Measurements from ENCODE around the gene DHRS3. TPM values are rescaled to one million over a fixed set of nuclear protein-coding genes. Genes with fewer than 3 reads are reported as not detected.

The DHRS3 gene
- total and polyA plus RNA-seq, 5 experiments from 2014 or later, result 17.7 to 91.0 (median 31.0) TPM

DNA sequence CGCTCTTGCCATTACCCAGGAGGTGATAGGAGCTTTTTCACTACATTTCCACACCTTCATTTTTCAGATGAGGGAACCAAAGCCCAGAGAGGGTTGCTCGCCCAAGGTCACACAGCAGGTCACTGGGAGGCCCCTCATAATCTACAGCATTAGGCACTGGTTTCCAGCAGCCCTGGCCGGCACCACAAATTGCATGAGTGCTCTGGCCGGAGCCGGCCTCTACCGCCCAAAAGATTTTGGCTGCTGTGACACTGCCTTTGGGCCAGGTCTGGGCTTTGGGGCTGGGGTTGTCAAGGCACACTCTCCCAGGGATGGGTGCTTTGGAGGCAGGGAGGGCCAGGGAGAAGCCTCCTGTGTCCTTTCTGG, 15.4 kb downstream of the DHRS3 start:
- peak overlapping the region in 6 of 10 donors; percentile 47 to 95 (median 85) for H3K27ac Mint-ChIP-seq
- H3K36me3 Mint-ChIP-seq, result peaks cover 5 to 20% (median 11%) of the 10 kb centered on the region in 3 donors
- peaks cover 24 to 87% (median 67%) of the 10 kb centered on the region in 4 donors for H3K4me1 Mint-ChIP-seq
- no peak for DNase-seq
- POLR2A ChIA-PET, result interaction anchor here (1.1 to 11.2 kb wide), 3 partner anchors 15 to 164 kb away, joined by 3 to 269 read pairs (median 6); partner anchors contain the start of gene DHRS3
- no peaks in the 10 kb centered on the region for H3K27me3 Mint-ChIP-seq
- no peak overlapping the region for H3K4me3 Mint-ChIP-seq
- H3K9me3 Mint-ChIP-seq, result peaks cover 0 to 3% (median 0%) of the 10 kb centered on the region in 9 donors
- ATAC-seq, result no peak

DNA sequence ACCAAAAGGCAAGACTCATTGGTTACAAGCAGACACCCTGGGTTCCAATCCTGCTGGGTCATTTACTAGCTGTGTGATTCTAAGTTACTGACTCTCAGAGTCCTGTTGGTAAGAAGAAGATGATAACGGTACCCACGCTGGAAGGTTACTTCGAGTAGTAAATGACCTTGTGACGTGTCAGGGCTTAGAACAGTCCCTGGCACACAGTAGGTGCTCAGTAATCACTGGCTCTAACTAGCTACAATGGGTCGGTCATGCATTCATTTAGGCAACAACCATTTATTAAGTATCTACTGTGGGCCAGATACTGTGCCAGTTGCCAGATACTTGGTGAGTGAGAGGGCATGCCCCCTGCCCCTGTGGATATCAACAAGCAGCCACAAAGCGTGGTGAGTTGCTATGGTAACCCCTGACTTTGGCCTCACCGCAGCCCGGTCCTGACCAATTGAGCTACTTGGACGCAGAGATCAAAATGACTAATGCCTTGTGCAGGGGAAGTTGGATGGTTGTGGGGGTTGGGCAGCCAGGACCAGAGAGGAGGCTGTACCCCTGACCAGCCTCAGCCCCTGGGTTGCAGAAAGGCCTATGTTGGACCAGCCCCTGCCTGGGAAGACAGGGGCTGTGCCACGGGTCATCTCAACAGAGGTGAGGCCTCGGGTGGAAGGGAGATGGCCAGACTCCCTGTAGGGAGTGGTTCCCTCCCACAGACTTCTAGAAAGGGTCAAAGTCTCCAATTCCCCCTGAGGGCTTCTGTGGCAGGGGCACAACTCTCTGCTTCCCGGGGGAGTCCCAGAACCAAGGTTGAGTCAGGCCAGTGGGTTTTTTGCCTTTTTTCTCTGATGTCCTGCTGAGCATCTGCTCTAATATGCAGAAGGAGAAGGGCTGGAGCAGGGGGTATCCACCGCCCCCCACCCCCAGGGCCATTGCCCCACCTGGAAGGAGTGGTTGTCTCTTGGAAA, 16.0 kb downstream of the DHRS3 start:
- ATAC-seq, result no peak
- no peak for DNase-seq
- Mint-ChIP-seq H3K36me3 (peaks cover 0 to 16% (median 5%) of the 10 kb centered on the region in 3 donors), H3K4me1 (peaks cover 25 to 89% (median 73%) of the 10 kb centered on the region in 4 donors), H3K27me3 (no peaks in the 10 kb centered on the region), H3K27ac (peak overlapping the region in 8 of 10 donors; percentile 66 to 93 (median 76)), H3K4me3 (peak overlapping the region in 1 of 10 donors; percentile 26), H3K9me3 (peaks cover 0 to 2% (median 0%) of the 10 kb centered on the region in 9 donors)
- POLR2A ChIA-PET, result interaction anchor here (0.6 to 11.2 kb wide), 3 partner anchors 15 to 334 kb away, joined by 3 to 269 read pairs (median 7); partner anchors contain the start of gene DHRS3

DNA sequence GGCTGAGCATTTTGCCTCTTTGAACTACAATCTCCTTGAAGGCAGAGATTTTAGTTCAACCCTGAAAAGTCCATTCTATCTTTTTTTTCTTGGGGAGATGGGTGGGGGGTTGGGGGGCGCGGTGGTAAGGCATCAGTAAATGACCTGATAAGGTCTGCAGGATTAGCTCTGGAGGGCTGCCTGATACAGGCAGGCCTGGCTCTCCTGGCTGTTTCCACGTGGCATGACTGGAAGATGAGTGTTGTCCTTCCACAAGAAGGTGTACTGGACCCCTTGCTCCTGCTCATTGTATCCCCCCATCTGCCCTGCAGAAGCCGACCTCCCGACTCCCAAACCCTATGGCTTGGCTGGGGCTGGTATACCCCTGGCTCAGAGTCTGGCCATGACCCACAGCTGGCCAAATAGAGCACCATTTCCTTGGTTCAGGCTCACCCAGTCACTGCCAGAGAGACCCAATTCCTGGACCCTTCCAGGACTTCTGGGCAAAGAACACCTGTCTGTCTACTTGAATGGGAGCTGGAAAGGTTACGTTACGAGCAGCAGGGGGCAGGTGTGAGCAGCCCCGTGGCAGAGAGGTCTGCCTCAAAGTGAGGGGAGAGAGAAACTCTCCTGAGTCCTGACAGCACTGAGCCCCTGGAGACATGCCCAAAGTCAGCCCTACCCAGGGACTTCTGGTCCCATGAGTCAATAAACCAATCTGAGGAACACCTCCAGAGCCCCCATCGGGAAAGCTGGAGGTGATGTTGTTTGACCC, 17.0 kb downstream of the DHRS3 start:
- Mint-ChIP-seq H3K27me3 (no peaks in the 10 kb centered on the region), H3K27ac (peak overlapping the region in 9 of 10 donors; percentile 31 to 88 (median 67)), H3K4me1 (peaks cover 25 to 88% (median 74%) of the 10 kb centered on the region in 4 donors), H3K4me3 (no peak overlapping the region), H3K9me3 (no peaks in the 10 kb centered on the region), H3K36me3 (peaks cover 0 to 11% (median 0%) of the 10 kb centered on the region in 3 donors)
- ATAC-seq, result peak; percentile 56 to 71
- POLR2A ChIA-PET, result interaction anchor here (0.6 to 11.2 kb wide), 3 partner anchors 16 to 333 kb away, joined by 3 to 269 read pairs (median 7); partner anchors contain the start of gene DHRS3
- DNase-seq, result peak; percentile 46 to 78 (median 60)

DNA sequence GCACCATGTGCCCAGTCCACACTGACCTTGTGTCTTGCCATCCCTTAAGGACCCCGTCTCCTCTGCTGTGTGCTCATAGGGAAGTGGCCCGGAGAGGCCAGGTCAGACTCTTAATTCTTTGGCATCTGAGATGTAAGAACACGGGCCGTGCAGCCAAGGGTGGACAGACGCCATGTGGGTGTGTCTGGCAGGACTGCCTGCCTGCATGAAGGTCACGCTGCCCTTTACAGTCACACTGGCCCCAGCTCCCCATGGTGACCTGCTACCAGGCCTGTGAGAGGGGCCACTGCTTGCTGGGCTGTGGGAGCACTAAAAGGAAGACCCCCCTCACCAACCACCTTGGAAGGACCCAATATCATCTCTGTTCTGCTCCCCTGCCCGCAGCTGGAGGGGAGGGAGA, 17.7 kb downstream of the DHRS3 start:
- Mint-ChIP-seq H3K4me3 (no peak overlapping the region), H3K27me3 (no peaks in the 10 kb centered on the region), H3K4me1 (peaks cover 25 to 82% (median 71%) of the 10 kb centered on the region in 4 donors), H3K36me3 (peaks cover 0 to 6% (median 0%) of the 10 kb centered on the region in 3 donors), H3K9me3 (no peaks in the 10 kb centered on the region), H3K27ac (peak overlapping the region in 4 of 10 donors; percentile 6 to 77 (median 62))
- no peak for ATAC-seq
- POLR2A ChIA-PET, result interaction anchor here (11.2 kb wide), 1 partner anchor 17 kb away, joined by 269 read pairs; the partner anchor contains the start of gene DHRS3
- DNase-seq, result no peak

DNA sequence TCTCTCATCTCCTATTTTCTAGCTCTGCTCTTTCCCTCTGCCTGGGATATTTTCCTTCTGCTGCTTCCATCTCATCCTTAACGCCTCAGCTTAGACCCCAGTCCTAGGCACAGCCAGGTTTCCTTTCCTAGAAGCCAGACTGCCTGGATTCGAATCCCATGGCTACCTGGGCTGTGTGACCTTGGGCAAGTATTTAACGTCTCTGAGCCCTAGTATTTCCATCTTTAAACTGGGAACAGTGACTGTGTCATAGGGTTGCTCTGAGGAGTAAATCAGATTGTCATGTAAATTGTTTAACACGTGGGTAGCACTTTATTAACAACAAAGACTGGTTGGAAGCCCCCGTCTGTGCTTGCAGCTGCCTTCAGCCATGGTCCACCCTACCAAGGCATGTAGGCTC, 18.4 kb downstream of the DHRS3 start:
- Mint-ChIP-seq H3K4me3 (peak overlapping the region in 1 of 10 donors; percentile 54), H3K9me3 (no peaks in the 10 kb centered on the region), H3K27me3 (no peaks in the 10 kb centered on the region), H3K4me1 (peaks cover 28 to 80% (median 71%) of the 10 kb centered on the region in 4 donors), H3K36me3 (peaks cover 0 to 5% (median 0%) of the 10 kb centered on the region in 3 donors), H3K27ac (peak overlapping the region in 8 of 10 donors; percentile 2 to 88 (median 58))
- no peak for ATAC-seq
- no peak for DNase-seq
- POLR2A ChIA-PET, result interaction anchor here (0.6 to 11.2 kb wide), 2 partner anchors 18 to 29 kb away, joined by 6 to 269 read pairs; partner anchors contain the start of gene DHRS3

DNA sequence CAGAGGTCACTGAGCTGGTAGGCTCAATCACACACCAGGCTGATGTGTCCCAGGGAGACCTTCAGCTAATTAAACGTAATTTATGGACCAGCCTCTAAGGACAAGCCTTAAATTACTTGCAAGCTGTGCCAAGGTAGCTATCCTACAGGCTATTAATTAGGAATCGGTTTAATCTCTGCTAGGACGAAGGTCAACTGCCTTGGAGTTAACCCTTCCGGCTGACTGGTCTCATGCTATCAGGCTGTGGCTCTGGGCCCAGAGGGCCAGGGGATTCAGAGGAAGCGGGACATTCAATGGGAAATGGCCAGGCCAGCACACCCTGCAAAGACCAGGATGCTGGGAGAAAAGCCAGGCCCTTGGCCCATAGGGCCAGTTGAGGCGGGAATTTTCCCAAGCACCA, 19.0 kb downstream of the DHRS3 start:
- ATAC-seq, result no peak
- POLR2A ChIA-PET, result interaction anchor here (0.6 to 11.2 kb wide), 2 partner anchors 18 to 30 kb away, joined by 6 to 269 read pairs; partner anchors contain the start of gene DHRS3
- H3K9me3 Mint-ChIP-seq, result no peaks in the 10 kb centered on the region

DNA sequence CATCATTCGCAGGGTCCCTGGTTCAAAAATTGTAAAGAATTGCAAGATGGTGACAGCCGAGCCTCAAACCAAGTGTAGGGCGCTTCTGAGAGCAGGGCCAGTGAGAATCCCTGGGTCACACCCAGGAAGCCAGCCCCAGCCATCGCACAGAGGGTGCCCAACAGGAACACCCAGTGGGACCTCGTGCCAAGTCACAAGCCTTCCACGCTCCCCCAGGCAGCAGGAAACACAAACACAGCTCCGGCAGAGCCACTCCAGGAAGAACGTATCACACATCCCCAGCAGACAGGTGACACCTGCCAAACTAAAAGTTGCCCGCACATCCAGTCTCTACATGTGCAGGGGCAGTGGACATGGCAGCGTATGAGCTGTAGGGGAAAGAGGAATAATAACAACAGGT, 20.2 kb downstream of the DHRS3 start:
- DNase-seq, result no peak
- Mint-ChIP-seq H3K4me3 (peak overlapping the region in 7 of 10 donors; percentile 5 to 76 (median 54)), H3K27ac (peak overlapping the region; percentile 37 to 86 (median 76)), H3K9me3 (no peaks in the 10 kb centered on the region), H3K27me3 (no peaks in the 10 kb centered on the region), H3K36me3 (peaks cover 0 to 2% (median 1%) of the 10 kb centered on the region in 3 donors), H3K4me1 (peaks cover 29 to 77% (median 73%) of the 10 kb centered on the region in 4 donors)
- ATAC-seq, result peak in 1 of 2 donors; percentile 21
- POLR2A ChIA-PET, result interaction anchor here (11.2 kb wide), 1 partner anchor 19 kb away, joined by 269 read pairs; the partner anchor contains the start of gene DHRS3

More for the DNA sequence above, 19.0 kb downstream of the DHRS3 start:
- Mint-ChIP-seq H3K27ac (peak overlapping the region in 2 of 10 donors; percentile 77 to 88), H3K27me3 (no peaks in the 10 kb centered on the region), H3K4me3 (no peak overlapping the region), H3K4me1 (peaks cover 26 to 80% (median 71%) of the 10 kb centered on the region in 4 donors), H3K36me3 (peaks cover 0 to 5% (median 0%) of the 10 kb centered on the region in 3 donors)
- no peak for DNase-seq

DNA sequence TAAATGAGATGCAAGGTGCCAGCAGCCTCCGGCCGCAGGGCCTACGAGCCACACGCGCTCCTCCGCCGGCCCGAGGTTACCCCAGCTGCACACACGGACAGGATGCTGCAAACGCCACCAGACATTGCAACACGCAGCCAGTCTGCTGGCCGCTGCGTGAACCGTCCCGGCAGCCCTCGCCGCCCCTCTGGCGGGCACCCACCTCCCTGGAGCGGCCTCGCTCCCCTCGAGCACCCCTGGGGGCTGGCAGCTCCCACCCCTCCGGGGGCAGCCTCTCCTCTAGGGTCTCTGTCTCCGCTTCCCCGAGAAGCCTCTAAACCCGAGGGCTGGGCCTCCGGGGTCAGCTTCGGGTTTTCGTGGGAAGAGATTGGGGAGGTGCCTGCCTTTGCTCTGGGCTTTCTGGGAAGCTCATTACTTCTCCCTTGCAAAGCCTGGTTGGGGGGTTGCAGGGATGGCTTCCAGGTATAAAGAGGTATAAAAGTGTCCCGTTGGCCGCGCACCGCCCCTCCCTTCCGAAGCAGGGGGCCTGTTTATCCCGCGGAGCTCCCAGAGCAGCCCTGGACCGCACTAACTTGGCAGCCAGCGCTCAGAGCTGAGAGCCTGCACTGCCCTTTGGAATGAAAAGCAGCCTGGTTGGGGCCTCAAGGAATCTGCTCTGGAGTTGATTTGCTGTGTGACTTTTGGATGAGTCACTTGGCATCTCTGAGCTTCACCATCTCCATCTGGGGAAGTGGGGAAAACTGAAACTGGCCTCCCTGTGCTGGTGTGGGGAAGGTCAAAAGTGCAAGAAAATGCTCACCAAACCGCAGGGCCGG, 21.8 kb downstream of the DHRS3 start:
- Mint-ChIP-seq H3K36me3 (peaks cover 0 to 4% (median 3%) of the 10 kb centered on the region in 3 donors), H3K9me3 (no peaks in the 10 kb centered on the region), H3K27me3 (no peaks in the 10 kb centered on the region), H3K4me1 (peaks cover 31 to 74% (median 68%) of the 10 kb centered on the region in 4 donors), H3K27ac (peak overlapping the region in 9 of 10 donors; percentile 4 to 86 (median 34)), H3K4me3 (peak overlapping the region; percentile 18 to 86 (median 61))
- ATAC-seq (peak; percentile 24 to 41), DNase-seq (peak in 2 of 10 donors; percentile 10 to 27)
- POLR2A ChIA-PET, result interaction anchor here (0.9 to 4.0 kb wide), 6 partner anchors 8 to 124 kb away, joined by 3 to 31 read pairs (median 4); partner anchors contain the start of gene DHRS3

DNA sequence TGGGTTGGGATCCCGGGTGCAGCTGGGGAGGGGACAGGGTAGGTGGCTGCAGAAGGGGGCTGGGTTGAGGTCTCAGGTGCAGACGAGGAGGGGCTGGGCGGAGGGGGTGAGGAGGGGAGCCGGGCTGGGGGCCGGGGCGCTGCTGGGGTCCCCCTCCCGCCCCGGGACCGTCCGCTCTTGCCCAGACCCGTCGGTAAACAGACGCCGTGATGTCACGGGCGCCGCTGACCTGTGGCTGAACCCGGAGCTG, 22.3 kb downstream of the DHRS3 start:
- H3K36me3 Mint-ChIP-seq, result peaks cover 0 to 5% (median 3%) of the 10 kb centered on the region in 3 donors
- peak overlapping the region in 8 of 10 donors; percentile 39 to 90 (median 64) for H3K4me3 Mint-ChIP-seq
- ATAC-seq (peak in 1 of 2 donors; percentile 13), DNase-seq (no peak)
- H3K9me3 Mint-ChIP-seq, result no peaks in the 10 kb centered on the region
- peak overlapping the region in 4 of 10 donors; percentile 4 to 86 (median 56) for H3K27ac Mint-ChIP-seq
- H3K27me3 Mint-ChIP-seq, result no peaks in the 10 kb centered on the region
- H3K4me1 Mint-ChIP-seq, result peaks cover 29 to 71% (median 64%) of the 10 kb centered on the region in 4 donors
- POLR2A ChIA-PET, result interaction anchor here (0.9 to 4.0 kb wide), 6 partner anchors 9 to 123 kb away, joined by 3 to 31 read pairs (median 4); partner anchors contain the start of gene DHRS3

DNA sequence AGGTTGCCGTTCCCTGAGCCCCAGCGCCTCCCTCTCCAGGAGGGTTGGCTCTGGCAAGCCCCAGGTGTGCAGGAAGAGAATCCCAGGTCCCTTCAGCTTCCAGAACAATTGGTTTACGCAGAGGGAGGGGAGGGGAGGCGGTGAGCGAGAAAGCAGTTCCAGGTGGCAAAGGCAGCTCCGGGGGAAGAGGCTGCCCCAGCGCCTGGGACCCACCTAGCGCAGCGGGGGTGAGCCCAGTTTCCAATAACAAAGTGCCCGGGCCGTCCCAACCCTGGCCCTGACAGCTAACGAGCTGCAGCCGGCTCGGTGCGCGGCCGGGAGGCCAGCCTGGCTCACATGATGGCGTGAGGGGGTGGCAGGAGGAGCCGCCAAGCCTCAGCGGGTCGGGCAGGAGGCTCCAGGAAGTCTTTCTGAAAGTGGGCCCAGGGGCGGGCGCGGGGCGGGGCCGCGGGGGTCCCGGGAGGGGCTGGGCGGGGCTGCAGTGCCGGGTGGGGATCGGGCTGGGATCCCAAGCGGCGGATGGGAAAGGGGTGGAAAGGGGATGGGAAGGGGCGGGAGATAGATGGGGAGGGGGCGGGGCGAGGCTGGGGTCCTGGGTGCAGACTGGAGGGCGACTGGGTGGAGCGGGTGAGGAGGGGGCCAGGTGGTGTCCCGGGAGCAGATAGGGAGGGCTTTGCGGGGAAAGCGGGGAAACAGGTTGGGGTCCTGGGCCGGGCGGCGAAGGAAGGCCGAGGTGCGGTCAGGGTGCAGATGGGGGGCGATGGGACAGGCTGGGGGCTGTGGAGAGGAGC, 22.8 kb downstream of the DHRS3 start:
- DNase-seq, result peak in 8 of 10 donors; percentile 20 to 73 (median 43)
- Mint-ChIP-seq H3K36me3 (peaks cover 0 to 5% (median 3%) of the 10 kb centered on the region in 3 donors), H3K27ac (peak overlapping the region; percentile 86 to 97 (median 90)), H3K4me1 (peaks cover 29 to 67% (median 60%) of the 10 kb centered on the region in 4 donors), H3K27me3 (no peaks in the 10 kb centered on the region), H3K4me3 (peak overlapping the region; percentile 78 to 92 (median 86)), H3K9me3 (no peaks in the 10 kb centered on the region)
- POLR2A ChIA-PET, result interaction anchor here (0.6 to 4.0 kb wide), 7 partner anchors 14 to 179 kb away, joined by 3 to 31 read pairs (median 5); partner anchors contain the start of gene DHRS3
- peak; percentile 74 to 84 for ATAC-seq

Data from naive thymus-derived CD8-positive, alpha-beta T cell (primary cell).